SH-SY5Y (cell line): ENCODE results near the gene ADRA1B.

Experiments used
- GATA2 ChIP-seq: IDR thresholded peaks from 2 replicates; pipeline ENCODE4 v1.6.1; 2011; ENCODE audit warnings: mild to moderate bottlenecking, low read depth, low read length
- GATA3 ChIP-seq: IDR thresholded peaks from 2 replicates; pipeline ENCODE4 v1.6.1; 2011; ENCODE audit warnings: low read depth, mild to moderate bottlenecking, low read length, moderate library complexity

ADRA1B gene

DNA sequence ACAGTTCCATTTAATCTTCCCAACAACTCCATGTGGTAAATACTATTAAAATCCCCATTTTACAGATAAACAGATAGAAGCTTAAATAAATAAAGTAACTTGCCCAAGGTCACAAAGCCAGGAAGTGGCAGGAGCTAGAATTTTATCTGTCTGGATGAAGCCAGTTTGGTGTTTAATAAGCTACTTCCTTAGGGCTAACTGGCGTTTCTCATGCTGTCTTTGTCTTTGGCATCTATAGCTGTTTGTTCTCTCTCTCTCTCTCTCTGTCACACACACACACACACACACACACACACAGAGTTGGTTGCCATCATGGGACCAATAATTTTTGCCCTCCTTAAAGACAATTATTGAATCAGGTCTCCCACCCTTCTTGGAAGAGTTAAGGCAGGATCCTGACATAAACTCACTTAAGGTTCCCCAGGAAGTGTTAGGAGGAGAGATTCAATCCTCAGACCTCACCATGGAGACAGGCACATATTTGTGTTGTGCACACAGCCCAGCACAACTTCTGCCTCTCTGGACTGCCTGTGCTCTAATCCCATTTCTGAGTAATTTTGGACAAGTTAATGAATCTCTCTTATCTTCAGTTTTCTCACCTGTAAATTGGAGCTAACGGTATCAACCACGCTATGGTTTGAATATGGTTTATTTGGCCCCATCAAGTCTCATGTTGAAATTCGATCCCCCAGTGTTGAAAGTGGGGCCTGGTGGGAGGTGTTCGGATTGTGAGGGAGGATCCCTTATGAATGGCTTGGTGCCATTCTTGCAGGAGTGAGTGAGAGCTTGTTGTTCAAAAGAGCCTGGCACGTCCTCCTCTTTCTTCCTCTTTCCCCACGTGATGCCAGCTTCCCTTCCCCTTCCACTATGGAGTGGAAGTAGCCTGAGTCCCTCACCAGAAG, 8.3 kb upstream of the ADRA1B start:
- TF ChIP-seq GATA3, result no peak
- TF ChIP-seq GATA2, result no peak

DNA sequence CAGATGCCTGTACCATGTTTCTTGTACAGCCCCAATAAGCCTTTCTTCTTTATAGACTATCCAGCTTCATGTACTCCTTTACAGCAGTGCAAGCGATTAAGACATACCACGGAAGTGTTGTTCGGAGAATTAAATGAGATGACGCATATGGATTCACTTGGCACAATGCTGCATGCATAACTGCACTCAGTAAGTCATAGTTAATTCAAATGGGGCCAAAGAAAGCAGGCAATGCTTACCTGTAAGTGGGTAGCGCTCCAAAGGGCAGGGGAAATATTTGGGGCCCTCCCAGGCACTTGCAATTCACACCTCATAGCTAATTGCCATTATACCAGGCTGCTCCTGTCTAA, 7.7 kb upstream of the ADRA1B start:
- TF ChIP-seq GATA2 (no peak), GATA3 (no peak)

DNA sequence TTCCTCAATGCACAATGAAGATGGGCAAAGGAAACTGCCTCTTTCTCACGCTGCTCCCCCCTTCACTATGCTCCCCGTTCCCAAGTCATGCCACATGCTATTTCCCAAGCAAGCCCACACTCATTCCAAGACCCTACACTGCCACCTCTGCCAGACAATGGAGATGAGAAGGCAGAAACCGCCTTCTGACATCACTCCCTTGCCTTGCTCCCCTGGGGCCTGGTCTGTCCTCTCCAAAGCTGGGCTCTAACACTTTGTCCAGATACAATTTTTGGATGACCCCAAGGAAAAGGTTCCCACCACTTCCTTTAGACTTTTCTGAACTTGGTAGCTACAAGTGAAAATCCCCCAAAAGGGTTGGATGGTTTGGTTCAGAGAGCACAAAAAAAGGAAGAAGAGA, 7.2 kb upstream of the ADRA1B start:
- TF ChIP-seq GATA3, result no peak
- no peak for TF ChIP-seq GATA2

DNA sequence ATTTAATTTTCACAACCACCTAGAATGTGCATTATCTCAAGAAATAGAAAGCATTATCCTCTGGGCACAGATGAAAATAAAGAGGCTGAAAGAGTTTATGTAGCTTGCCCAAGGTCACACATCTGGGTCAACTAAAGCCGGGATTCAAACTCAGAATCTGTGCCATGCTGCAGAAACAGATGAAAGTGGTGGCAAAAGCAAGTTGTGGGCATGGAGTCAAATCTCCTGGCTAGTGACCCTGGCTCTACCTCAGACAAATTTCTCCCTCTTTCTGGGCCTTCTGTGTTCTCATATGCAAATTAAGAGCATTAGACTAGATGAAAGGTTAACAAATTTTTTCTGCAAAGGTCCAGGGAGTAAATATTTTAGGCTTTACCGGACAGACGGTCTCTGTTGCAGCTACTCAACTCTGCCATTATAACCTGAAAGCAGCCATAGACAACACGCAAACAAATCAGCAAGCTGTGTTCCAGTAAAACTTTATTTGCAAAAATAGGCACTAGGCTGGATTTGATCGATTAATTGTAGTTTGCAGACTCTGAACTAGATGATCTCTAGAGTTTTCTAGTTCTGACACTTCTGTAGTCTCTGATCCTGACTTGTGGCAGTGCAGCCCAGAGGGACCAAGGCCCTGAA, 6.0 kb upstream of the ADRA1B start:
- TF ChIP-seq GATA3 (no peak), GATA2 (no peak)

DNA sequence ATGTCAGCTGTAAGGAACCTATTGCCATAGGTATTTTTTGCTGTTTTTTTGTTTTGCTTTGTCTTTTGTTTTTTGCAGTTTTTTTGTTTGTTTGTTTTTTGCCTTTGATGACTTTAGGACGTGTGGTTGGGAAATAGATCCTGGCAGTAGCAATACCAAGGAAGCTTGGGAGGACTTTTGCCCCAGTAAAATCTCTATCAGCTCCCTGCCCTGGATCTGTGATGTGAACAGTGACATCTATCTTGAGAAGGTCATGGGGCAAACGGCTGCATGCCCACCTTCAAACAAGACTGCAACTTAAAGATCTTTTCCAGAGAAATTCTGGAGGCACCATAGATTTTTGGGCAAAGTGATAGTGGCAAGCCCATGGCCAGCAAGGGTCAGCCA, 5.4 kb upstream of the ADRA1B start:
- TF ChIP-seq GATA2 (no peak), GATA3 (no peak)

DNA sequence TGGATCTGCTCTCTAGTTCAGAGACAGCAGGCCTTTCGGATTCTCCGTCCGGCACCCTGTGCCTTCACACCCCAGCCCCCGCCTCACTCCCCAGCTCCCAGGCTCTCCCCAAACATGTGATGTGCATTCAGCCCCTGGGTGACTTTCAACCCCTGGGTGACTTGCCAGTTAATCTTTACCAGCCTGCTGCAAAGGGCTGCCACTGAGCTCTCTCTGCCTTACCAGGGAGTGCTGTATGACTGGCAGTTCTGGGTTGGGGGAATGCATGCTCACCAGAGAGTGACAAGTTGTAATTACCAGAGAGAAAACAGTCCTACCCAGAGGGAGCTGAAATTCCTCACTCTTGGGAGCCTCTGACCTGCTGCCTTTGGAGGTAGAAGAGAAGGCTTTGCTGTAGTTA, 4.9 kb upstream of the ADRA1B start:
- TF ChIP-seq GATA2 (no peak), GATA3 (no peak)

DNA sequence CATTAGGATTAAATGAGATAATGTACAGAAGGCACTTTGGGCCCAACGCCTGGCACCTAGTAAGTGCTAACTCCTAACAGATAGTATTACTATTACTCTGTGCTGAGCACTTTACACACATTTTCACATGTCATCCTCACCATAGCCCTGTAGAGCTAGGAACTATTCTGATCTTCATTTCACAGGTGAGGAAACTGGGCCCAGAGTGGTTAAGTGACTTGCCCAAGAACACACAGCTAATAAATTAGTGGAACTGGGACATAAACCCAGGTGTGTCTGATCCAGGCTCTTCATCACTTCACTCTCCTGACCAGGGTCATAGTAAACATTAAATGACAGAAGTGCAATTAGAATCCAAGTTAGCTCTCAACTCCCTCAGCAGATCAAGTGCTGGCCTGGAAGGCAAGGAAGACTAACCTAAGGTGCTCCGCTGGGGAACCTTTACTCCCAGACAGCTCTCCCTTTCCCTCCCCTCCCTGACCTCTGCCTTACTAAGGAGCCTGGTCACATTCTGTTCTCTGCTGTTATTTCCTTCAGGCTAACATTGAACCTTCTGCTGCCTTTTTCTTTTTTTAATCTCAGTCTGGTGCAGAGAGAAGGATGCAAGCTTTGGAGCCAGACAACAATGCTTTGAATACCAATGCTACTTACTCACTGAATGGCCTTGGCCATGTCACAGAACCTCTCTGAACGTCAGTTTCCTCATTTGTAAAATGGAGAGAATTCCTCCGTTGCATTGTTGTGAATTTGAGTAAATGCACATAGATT, 4.1 kb upstream of the ADRA1B start:
- no peak for TF ChIP-seq GATA2
- no peak for TF ChIP-seq GATA3

DNA sequence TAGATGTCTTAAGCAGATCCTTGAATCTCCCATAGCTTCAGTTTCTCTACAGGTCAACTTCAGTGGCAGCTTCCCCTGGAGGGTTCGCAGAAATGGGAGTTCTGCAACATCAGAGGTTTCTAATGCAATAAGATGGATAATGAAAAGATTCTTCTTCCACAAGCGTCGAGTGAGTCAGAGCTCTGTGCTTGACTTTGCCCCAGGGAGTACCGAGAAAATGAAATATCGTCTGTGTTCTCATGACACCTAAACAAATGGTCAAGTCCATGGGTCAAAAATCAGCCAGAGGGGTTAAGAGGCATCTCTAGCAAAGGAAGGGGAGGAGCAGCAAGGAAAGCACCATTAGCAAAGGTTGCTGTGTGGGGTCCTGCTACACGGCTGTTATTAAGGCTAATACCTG, 3.2 kb upstream of the ADRA1B start:
- TF ChIP-seq GATA3, result no peak

DNA sequence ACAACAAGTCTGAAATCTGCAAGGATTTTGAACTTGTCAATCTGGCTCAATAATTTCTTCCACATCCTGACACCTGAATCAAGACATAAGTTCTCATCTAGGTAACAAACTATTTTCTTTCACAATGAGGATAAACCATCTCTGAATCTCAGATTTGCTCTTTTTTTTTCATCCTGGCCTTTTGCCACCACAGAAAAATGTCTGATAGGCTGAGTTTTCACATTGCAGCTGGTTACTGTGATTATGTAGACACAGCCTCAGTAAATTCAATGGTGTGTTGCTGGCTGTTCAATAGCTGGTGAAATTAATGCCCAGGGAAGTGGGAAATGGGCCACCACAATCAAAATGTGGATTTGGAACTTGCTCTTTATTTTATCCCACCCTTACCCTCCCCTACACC, 2.8 kb upstream of the ADRA1B start:
- TF ChIP-seq GATA2 (no peak), GATA3 (no peak)

DNA sequence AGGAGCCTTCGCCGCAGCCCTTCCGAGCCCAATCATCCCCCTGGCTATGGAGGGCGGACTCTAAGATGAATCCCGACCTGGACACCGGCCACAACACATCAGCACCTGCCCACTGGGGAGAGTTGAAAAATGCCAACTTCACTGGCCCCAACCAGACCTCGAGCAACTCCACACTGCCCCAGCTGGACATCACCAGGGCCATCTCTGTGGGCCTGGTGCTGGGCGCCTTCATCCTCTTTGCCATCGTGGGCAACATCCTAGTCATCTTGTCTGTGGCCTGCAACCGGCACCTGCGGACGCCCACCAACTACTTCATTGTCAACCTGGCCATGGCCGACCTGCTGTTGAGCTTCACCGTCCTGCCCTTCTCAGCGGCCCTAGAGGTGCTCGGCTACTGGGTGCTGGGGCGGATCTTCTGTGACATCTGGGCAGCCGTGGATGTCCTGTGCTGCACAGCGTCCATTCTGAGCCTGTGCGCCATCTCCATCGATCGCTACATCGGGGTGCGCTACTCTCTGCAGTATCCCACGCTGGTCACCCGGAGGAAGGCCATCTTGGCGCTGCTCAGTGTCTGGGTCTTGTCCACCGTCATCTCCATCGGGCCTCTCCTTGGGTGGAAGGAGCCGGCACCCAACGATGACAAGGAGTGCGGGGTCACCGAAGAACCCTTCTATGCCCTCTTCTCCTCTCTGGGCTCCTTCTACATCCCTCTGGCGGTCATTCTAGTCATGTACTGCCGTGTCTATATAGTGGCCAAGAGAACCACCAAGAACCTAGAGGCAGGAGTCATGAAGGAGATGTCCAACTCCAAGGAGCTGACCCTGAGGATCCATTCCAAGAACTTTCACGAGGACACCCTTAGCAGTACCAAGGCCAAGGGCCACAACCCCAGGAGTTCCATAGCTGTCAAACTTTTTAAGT, 819 bp downstream of the ADRA1B start:
- TF ChIP-seq GATA3 (no peak), GATA2 (no peak)

DNA sequence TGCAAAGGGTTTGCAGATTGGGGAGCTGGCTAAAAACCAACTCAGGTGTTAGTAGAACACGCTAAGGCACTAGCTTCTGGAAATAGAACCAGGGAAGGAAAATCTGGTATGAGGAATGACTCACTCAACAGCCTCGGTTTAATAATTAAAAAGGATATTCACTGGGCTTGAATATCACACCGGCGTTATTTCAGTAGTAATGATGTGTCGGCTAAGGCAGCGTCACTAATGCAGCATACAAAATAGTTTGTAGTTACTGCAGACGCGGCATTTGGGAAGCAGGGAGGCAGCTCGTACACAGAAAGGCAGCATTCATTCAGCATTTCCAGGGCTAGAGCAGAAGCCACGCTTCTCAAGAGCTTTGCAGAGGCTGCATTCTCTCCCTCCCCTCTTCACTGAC, 1.7 kb downstream of the ADRA1B start:
- TF ChIP-seq GATA3, result no peak
- TF ChIP-seq GATA2, result no peak

DNA sequence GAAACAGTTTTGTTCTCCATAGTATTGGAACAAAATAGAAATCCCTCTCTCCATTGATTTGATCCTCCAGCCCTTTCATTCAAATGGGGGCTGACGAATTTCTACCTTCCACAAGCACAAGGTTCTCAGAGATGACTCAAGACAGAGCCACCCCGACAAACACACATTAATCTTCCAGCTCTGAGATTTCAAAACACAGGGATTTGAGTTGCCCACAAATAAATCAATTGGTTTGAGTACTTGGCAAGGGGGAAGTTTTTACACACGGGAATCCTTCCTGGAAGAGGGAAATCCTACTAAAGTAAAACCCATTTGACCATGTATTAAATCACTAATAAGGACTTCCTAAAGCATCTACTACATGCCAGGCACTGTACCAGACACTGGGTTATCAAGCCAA, 5.4 kb downstream of the ADRA1B start:
- TF ChIP-seq GATA2 (no peak), GATA3 (no peak)

DNA sequence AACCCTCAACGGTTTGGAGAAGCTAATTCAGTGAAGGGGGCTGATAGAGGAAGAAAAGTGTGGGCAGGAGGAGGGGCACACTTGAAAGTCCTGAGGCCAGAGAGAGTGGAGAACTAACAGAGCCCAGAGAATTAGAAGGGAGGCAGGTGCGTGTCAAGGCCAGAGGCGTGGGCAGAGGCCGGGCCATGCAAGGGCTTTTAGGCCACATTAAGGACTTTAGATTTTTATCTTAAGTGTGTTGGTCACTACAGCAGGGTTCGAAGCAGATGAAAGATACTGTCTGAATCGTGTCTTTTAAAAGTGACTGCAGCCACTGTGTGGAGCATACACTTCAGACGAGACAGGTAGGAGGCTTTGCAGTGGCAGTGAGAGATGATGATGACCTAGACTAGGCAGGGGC, 6.7 kb downstream of the ADRA1B start:
- no peak for TF ChIP-seq GATA3
- no peak for TF ChIP-seq GATA2

DNA sequence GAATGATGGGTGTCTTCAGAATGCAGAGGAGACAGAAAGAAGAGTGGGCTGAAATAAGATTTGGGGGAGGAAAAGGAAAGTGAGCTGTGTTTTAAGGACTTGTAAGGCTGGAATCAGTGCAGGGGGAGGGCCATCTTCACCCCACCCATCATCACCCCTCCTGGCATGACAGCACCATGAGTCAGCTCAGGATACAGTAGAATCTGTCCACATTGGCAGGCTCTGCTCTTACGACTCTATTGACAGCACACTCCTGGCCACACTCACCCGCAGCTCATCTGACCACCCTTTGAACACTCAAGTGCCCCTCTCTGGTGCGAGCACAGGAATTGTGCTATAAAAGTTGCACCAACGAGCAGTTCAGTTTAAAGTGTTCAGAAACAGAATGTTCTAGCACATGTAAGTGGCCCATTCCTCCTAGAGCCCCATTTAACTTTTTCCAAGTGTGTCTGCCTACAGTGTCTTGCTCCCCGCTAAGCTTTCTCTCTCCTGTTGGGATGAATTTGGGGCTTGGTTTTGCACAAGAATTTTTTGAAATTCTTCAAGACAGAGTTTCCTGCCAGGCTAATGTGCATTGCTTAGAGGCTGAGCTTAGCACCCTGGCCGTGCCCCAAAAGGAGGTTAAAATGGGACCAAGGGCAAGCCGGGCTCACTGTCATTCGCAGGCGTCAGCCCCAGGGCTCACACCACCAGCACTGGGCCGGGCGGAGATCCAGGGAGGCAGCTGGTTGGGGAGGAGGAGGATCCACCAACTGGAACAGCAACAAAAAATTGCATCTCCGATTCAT, 12.0 kb downstream of the ADRA1B start:
- TF ChIP-seq GATA3, result no peak
- TF ChIP-seq GATA2, result no peak
